HepG2 (cell line): Measurements from ENCODE around the gene CREBBP. TPM values are rescaled to one million over a fixed set of nuclear protein-coding genes. Genes with fewer than 3 reads are reported as not detected.

ENCODE experiments used
- HDAC2 ChIP-seq: sonication (generic); formaldehyde crosslinking; IDR thresholded peaks from 2 replicates; pipeline ENCODE4 v1.4.0; 2020; ENCODE audit warnings: missing genetic modification reagents
- JARID2 ChIP-seq: sonication (generic); formaldehyde crosslinking; IDR thresholded peaks from 2 replicates; pipeline ENCODE4 v1.8.1; 2023; ENCODE audit warnings: missing genetic modification reagents, inconsistent platforms; ENCODE audit not compliant: insufficient replicate concordance
- KAT2B ChIP-seq: fragments of 150-350 bp; IDR thresholded peaks from 2 replicates; pipeline ENCODE4 v1.6.1; 2014; ENCODE audit warnings: low read depth, low read length, borderline replicate concordance
- PHF8 ChIP-seq: sonication (generic); formaldehyde crosslinking; IDR thresholded peaks from 2 replicates; pipeline ENCODE4 v1.5.0; 2020; ENCODE audit warnings: missing genetic modification reagents
- SAP130 ChIP-seq: IDR thresholded peaks from 2 replicates; pipeline ENCODE4 v1.6.1; 2016; ENCODE audit warnings: low read depth
- ZBTB26 ChIP-seq: IDR thresholded peaks from 2 replicates; pipeline ENCODE4 v1.6.1; 2016; ENCODE audit warnings: missing compliant biosample characterization, missing genetic modification reagents, borderline replicate concordance
- ZBTB44 ChIP-seq: sonication (generic); formaldehyde crosslinking; IDR thresholded peaks from 2 replicates; pipeline ENCODE4 v1.4.0; 2020; ENCODE audit warnings: missing genetic modification reagents
- ZNF556 ChIP-seq: sonication (generic); formaldehyde crosslinking; IDR thresholded peaks from 2 replicates; pipeline ENCODE4 v1.4.0; 2020; ENCODE audit warnings: mild to moderate bottlenecking, missing genetic modification reagents, borderline replicate concordance
- ZNF674 ChIP-seq: sonication (generic); formaldehyde crosslinking; IDR thresholded peaks from 2 replicates; pipeline ENCODE4 v1.5.0; 2020; ENCODE audit warnings: low read depth, mild to moderate bottlenecking, missing genetic modification reagents
- ZNF713 ChIP-seq: sonication (generic); formaldehyde crosslinking; IDR thresholded peaks from 2 replicates; pipeline ENCODE4 v1.4.0; 2020; ENCODE audit warnings: mild to moderate bottlenecking, missing genetic modification reagents
- ZNF75D ChIP-seq: sonication (generic); formaldehyde crosslinking; IDR thresholded peaks from 2 replicates; pipeline ENCODE4 v1.8.1; 2023; ENCODE audit warnings: missing genetic modification reagents, mild to moderate bottlenecking, borderline replicate concordance
- polyA plus RNA-seq, 8 experiments: library from polyadenylated mRNA; depleted of rRNA in 3 of 8; stranded (reverse) in 7 of 8; unstranded in 1 of 8; fragments of >200 nt; fragmentation: Illumina TruSeq in 4 of 8; extraction: Trizol in 4 of 8; gene quantifications; 2 replicates each; pipeline versions ENCODE4 v1.2.1 to v1.2.3, GENCODE V29; 2011 to 2016; ENCODE audit warnings: low read depth in 4 of 8, missing spikeins in 1 of 8, mixed read lengths in 1 of 8; ENCODE audit not compliant: insufficient read depth in 1 of 8
- total RNA-seq, 5 experiments: library from RNA; depleted of rRNA; stranded (reverse); fragments of >200 nt; fragmentation: Illumina TruSeq; extraction: Trizol; gene quantifications; 2 replicates each; pipeline ENCODE4 v1.2.3, GENCODE V29; 2016; ENCODE audit warnings: low read depth in 1 of 5
- TF ChIP-seq, protein P1 (sequence below), 2 experiments: sonication (generic) in 1 of 2; formaldehyde crosslinking in 1 of 2; IDR thresholded peaks; 2 replicates each; pipeline versions ENCODE4 v1.4.0 to v1.6.1; 2018 to 2020; ENCODE audit warnings: missing genetic modification reagents in 2 of 2, borderline replicate concordance in 1 of 2, low read depth in 1 of 2, mild to moderate bottlenecking in 1 of 2, missing biosample characterization in 1 of 2
- TF ChIP-seq, protein P2 (sequence below): sonication (generic); formaldehyde crosslinking; IDR thresholded peaks from 2 replicates; pipeline ENCODE4 v1.5.1; 2020; ENCODE audit warnings: mild to moderate bottlenecking, moderate library complexity, missing genetic modification reagents
- TF ChIP-seq, protein P3 (sequence below): sonication (generic); formaldehyde crosslinking; IDR thresholded peaks from 2 replicates; pipeline ENCODE4 v1.5.0; 2020; ENCODE audit warnings: mild to moderate bottlenecking, missing genetic modification reagents, borderline replicate concordance

Gene CREBBP
- total and polyA plus RNA-seq, 2 of the 13 experiments (the other 11 are each of a cell fraction or from before 2014, with no cell fraction given): 5.3 to 10.4 TPM

DNA sequence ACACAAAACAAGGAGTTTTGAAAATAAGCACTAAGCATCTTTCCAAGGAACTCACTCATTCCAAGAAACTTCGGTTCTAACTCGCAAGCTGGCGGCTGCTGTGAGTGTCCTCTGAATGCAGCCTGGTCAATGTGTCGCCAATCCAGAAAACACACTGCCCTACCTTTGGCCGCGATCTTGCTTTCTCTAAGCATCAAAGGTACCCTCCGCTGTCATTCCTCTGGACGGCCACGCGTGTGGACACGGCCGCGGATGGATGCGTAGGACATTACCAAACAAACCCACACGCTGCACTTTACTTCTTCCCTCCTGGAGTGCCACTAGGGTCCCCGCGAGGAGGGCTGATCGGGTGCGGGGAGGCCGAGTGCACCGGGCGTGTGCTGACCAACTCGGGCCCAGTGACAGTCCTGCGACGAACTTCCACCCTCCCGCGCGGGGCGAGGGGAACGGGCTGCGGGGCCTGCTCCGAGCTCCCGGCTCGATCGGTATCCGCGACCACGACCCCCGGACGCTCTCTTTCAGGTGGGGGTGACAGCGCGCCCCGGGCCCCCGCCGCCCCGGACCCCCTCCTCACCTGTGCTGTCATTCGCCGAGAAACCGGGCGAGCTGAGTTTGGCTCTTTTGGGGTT lies 1.1 kb downstream of the CREBBP start (continued):
- TF ChIP-seq ZBTB44 (CRISPR knock-in tag) (no peak), ZNF713 (CRISPR knock-in tag) (no peak), PHF8 (peak; percentile 54; the same call in 1 of the 2 replicates), ZBTB26 (CRISPR knock-in tag) (peak; percentile 21; the same call in 1 of the 2 replicates), SAP130 (CRISPR knock-in tag) (peak; percentile 65), ZNF674 (no peak), JARID2 (CRISPR knock-in tag) (no peak), ZNF556 (no peak), KAT2B (no peak), HDAC2 (CRISPR knock-in tag) (peak; percentile 18; the same call in 1 of the 2 replicates), ZNF75D (CRISPR knock-in tag) (no peak)
- TF ChIP-seq, protein P1, sequence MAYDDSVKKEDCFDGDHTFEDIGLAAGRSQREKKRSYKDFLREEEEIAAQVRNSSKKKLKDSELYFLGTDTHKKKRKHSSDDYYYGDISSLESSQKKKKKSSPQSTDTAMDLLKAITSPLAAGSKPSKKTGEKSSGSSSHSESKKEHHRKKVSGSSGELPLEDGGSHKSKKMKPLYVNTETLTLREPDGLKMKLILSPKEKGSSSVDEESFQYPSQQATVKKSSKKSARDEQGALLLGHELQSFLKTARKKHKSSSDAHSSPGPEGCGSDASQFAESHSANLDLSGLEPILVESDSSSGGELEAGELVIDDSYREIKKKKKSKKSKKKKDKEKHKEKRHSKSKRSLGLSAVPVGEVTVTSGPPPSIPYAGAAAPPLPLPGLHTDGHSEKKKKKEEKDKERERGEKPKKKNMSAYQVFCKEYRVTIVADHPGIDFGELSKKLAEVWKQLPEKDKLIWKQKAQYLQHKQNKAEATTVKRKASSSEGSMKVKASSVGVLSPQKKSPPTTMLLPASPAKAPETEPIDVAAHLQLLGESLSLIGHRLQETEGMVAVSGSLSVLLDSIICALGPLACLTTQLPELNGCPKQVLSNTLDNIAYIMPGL (CRISPR knock-in tag; IDR thresholded peaks at IDR 0.05; ENCODE audit: borderline replicate concordance in 1 of 2, low read depth in 1 of 2): 0 out of 4 replicates have a peak, but pooled peaks of 1 of the 2 experiments have one; percentile 19
- TF ChIP-seq, protein P2, sequence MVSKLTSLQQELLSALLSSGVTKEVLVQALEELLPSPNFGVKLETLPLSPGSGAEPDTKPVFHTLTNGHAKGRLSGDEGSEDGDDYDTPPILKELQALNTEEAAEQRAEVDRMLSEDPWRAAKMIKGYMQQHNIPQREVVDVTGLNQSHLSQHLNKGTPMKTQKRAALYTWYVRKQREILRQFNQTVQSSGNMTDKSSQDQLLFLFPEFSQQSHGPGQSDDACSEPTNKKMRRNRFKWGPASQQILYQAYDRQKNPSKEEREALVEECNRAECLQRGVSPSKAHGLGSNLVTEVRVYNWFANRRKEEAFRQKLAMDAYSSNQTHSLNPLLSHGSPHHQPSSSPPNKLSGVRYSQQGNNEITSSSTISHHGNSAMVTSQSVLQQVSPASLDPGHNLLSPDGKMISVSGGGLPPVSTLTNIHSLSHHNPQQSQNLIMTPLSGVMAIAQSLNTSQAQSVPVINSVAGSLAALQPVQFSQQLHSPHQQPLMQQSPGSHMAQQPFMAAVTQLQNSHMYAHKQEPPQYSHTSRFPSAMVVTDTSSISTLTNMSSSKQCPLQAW: 0 out of 2 replicates have a peak, but pooled peaks have one; percentile 35
- TF ChIP-seq, protein P3, sequence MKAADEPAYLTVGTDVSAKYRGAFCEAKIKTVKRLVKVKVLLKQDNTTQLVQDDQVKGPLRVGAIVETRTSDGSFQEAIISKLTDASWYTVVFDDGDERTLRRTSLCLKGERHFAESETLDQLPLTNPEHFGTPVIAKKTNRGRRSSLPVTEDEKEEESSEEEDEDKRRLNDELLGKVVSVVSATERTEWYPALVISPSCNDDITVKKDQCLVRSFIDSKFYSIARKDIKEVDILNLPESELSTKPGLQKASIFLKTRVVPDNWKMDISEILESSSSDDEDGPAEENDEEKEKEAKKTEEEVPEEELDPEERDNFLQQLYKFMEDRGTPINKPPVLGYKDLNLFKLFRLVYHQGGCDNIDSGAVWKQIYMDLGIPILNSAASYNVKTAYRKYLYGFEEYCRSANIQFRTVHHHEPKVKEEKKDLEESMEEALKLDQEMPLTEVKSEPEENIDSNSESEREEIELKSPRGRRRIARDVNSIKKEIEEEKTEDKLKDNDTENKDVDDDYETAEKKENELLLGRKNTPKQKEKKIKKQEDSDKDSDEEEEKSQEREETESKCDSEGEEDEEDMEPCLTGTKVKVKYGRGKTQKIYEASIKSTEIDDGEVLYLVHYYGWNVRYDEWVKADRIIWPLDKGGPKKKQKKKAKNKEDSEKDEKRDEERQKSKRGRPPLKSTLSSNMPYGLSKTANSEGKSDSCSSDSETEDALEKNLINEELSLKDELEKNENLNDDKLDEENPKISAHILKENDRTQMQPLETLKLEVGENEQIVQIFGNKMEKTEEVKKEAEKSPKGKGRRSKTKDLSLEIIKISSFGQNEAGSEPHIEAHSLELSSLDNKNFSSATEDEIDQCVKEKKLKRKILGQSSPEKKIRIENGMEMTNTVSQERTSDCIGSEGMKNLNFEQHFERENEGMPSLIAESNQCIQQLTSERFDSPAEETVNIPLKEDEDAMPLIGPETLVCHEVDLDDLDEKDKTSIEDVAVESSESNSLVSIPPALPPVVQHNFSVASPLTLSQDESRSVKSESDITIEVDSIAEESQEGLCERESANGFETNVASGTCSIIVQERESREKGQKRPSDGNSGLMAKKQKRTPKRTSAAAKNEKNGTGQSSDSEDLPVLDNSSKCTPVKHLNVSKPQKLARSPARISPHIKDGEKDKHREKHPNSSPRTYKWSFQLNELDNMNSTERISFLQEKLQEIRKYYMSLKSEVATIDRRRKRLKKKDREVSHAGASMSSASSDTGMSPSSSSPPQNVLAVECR (CRISPR knock-in tag): peak; percentile 51; the same call in 1 of the 2 replicates
